ENCODE results near the gene INPP4B.
A peak's percentile ranks its signal among the peaks of the same experiment; 100 is the strongest.
"Not testable (repeated sequence)": the region's sequence is repeated elsewhere in the genome, so short reads cannot be mapped to it uniquely, and the experiment has no call there.

The INPP4B gene

DNA sequence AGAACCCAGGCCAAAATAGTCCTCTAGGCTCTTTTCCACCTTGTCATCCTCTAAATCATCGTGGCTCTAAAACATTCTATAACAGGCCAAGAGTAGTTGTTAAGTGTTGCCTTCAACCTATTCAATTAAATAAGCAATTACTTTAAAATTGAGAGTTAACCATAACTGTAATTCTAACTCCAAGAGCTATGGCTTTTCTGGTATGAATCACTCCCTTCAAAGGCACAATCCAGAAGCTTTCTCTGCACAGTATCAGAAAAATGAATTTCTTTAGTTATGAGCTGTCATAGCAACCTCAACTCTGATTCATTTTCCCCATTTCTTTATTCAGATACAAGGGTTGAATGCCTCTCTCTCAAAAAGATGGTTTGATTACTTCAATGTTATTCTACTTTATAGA, 21.7 kb downstream of the INPP4B start:
- no peak for DNase-seq

DNA sequence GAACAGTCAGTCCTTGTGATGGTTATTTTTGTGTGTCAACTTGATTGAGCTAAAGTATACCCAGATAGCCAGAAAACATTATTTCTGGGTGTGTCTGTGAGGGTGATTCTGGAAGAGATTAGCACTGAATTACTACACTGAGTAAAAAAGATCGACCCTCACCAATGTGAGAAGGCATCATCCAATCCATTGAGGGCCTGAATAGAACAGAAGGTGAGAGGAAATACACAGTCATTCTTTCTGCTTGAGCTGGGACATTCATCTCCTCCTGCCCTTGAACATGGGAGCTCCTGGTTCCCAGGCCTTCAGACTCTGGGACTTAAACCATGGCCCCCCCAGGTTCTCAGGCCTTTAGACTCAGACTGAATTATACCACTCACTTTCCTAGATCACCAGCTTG, 22.3 kb downstream of the INPP4B start:
- DNase-seq: no peak

DNA sequence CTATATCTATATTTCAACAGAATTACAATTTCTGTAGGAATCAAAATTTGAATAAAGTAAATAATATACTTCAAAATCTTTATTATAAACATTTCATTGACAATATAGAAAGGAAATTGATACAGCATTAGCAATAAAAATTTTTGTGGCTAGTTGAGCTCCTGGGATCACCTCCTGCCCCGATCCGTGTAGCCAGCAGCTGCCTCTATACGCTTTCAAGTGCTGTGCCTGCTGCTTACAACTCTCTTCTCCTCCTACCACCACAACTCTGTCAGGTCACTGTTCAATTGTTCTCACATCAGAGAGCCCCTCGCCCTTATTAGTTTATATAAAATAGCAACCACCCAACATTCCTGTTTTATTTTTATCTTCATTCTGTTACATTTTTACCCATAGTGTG, 27.6 kb downstream of the INPP4B start:
- DNase-seq: no peak

GRCh38 chr4:142818031-142818430, 28.1 kb downstream of the INPP4B start:
- DNase-seq: no peak

DNA sequence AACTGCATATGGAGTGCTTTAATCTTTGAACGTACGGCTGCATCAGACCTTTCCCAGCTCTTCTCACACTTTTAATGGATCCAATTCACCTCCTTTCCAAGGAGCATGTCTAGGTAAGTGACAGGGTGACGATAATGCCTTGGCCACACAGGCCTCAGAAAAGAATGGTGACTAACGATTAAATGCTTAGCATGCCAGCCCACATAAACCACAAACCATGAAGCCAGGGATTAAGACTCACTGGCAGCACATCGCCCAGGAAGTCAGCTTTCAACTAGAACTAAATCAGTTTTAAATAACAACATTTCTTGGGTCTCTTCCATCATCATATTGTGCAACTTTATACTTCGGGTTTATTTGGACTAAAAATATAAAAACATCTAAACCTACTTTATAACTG, 28.7 kb downstream of the INPP4B start:
- peak; percentile 35 for DNase-seq

GRCh38 chr4:142815834-142816233, 30.3 kb downstream of the INPP4B start:
- DNase-seq: peak; percentile 12

GRCh38 chr4:142813388-142813787, 32.7 kb downstream of the INPP4B start:
- no peak for DNase-seq

- no peak for DNase-seq
Measured at GRCh38 chr4:142812091-142812490, 34.0 kb downstream of the INPP4B start.

DNA sequence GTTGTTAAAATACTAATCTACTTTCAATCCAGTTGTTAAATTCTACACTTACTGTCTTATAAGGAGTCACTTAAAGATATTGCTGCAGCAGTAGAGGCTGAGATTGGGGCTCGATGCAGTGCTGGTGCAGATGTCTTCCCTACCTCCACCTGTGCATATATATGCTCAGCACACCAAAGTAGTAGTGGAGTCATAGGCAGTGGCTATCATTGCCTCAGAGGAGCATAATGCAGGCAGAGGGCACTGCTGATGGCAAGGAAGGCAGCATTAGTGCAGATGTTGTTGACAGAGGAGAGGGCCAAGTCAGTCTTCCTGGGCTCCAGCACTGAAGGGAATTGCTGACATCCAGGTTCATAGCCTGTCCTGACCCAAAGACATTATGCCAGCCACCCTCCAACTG, 35.1 kb downstream of the INPP4B start:
- no peak for DNase-seq

- no peak for DNase-seq
Measured at GRCh38 chr4:142809559-142809958, 36.5 kb downstream of the INPP4B start.

GRCh38 chr4:142803879-142804278, 42.2 kb downstream of the INPP4B start:
- not testable (repeated sequence) for DNase-seq

- no peak for DNase-seq
Measured at GRCh38 chr4:142801966-142802365, 44.1 kb downstream of the INPP4B start.

- DNase-seq: no peak
Measured at GRCh38 chr4:142781114-142781513, 65.0 kb downstream of the INPP4B start.

DNA sequence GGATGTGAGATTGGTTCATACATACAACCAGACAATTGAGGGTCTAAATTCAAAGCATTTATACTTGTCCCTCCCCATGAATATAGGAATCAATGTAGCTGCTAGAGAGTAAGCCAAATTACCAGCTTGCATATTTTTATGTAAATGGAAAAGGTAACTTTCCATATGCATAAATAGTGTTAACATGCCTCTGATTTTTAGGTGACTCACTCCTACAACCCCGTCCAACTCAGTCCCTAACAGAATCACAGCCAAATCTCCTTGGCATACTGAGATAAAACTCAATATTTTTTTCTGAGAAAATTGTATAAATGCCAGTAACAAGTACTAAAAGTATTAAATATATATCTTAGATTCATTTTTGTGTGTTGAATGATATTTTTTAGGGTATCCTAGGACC, 67.2 kb downstream of the INPP4B start:
- no peak for DNase-seq

- no peak for DNase-seq
Measured at GRCh38 chr4:142778430-142778829, 67.7 kb downstream of the INPP4B start.

GRCh38 chr4:142777045-142777743, 68.9 kb downstream of the INPP4B start:
- no peak for DNase-seq

DNA sequence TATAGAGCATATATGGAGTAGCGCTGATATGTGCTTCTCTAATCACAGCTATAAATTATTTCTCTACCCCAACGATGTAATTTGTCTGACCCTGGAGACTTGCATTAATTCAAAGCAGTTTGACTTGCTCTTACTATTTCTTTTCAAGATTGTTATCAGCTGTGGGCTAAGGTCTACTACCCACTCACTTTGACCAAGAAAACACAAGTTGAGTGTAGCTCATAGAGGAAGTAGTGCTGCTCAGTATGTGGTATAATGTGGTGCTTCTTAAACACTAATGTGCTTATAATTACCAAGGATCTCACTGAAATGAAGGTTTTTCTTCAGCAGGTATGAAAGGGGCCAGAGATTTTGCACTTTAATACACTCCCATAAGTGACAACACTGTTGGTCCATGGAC, 70.1 kb downstream of the INPP4B start:
- no peak for DNase-seq

- no peak for DNase-seq
Measured at GRCh38 chr4:142773505-142773904, 72.6 kb downstream of the INPP4B start.

DNA sequence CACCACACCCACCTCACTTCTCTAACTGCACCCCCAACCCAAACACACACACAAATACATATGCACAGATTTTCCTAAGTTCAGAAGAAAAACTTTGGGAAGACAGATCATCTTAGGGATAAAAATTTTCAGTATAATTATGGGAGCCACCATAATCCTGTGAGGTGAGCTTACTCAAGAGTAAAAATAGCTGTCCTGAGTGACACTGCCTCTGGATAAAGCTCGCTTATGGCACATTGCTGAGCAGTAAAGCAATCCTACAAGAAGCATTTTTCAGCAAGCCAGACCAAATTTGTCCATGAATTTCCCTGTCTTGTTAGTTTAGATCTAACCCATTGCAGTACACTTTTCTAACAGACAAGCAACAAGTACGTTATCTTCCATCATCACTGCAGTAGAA, 83.8 kb downstream of the INPP4B start:
- no peak for DNase-seq

DNA sequence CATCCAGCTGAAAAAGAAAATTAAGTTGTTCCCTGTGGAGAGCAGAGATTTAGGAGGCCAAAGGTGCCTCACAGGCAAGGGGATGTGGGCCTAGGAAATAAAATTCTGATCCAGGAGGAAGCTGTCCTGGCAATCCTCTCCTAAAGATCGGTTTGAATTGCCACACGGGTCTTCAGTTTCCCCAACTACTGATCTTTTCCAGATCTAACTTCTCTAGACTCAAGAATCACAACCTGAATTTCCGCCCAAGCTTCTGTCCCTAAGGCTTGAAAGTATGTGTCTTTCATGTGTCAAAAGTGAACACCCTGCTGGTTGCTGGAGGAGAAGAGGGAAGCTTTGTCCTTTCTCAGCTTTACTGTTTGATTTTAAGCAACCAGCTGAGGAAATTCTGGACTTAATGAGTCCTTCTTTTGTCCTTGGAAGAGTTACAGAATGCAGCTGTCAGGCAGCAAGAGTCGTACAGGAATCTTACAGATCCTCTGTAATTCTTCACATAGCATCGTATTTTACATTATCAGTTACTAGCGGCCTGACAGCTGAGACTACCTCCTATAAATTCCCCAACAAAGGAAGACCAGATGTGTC, 93.8 kb downstream of the INPP4B start:
- no peak for DNase-seq

DNA sequence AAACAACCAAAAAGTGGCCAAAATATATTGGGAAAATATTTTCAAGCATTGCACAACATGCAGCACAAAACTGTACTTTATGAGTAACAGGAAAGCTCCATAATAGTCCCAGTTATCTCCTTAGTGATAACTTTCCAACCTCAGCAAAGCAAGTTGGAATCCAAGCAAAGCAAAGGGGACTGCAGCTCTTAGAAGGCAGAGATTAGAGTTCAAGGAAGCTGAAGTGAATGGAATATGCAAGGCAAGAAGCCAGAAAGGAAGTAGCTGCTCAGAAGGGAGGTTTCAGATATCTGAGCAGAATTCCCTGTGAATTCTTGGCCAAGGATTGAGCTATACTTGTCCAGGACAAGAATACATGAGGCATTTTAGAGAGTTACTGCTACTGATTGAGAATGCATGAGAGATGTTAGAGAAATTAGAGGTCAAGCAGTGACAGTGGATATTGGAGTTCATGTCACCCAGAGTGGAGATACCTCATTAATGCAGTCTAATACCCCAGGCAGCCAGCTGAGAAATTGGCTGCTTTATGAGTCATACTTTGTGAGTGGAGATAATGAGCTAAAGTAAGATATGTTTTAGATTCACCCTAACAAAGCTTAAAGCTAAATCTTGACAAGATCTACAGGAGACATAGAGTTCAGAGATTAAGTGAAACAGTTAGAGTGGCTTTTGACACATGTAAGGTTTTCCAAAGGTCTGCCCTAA, 102.8 kb downstream of the INPP4B start:
- no peak for DNase-seq

GRCh38 chr4:142741995-142742394, 104.1 kb downstream of the INPP4B start:
- no peak for DNase-seq

DNA sequence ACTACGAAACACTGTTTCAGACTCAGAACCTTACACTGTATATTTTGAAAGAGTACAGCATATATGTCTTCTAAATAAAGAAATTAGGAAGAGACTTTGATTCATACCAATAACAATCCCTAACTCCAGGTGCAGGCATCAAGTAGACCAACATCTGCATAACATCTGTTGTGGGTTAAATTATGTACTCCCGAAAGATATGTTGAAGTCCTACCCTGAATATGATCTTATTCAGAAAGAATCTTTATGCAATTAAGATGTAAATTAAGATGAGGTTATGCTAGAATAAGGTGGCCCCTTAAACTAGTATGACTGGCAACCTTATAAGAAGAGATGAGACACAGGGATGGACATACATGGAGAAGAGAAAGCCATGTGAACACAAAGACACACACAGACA, 117.9 kb downstream of the INPP4B start:
- no peak for DNase-seq

DNA sequence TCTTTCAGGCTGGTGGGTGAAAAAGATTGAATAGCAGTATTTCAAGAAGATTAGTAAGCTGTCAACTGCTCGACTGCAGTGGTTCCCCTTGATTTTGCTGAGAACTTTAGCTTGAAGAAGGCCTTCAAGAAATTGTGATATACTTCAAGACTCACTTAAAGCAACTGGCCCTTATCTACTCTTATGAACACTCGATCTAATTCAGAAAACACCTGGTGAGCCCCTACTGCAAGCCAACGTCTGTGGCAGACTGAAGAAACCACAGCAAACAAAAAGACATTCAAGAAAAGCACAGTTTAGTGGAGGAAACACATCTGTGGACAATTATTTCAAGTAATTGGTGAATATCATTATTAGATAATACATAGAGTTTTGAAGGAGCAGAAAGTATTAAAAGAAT, 119.0 kb downstream of the INPP4B start:
- DNase-seq: no peak

Data from activated naive CD4-positive, alpha-beta T cell treated with Interleukin-2 at 50 U/mL for 16 hours (primary cell).